ENCODE data around the gene MPV17L.
"Not testable (repeated sequence)": the region's sequence is repeated elsewhere in the genome, so short reads cannot be mapped to it uniquely, and the experiment has no call there.

DNA sequence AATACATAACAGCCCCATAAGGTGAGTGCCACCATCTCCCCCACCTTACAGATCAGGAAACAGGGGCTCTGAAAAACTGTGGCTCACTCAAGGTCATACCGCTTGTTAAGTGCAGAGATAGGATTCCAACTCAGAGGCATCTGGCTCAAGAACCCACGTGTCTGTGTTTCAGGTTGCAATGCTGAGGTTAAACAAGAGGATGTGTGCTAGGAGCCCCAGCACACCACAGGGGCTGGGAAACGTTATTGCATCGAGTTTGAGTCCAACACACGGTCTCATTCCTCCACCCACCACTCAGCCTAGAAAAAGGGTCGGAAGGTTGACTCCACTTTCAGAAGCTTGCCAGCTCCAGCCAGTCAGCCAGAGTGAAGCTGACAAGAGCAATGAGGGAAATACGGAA lies 46.8 kb upstream of the MPV17L start:
- not testable (repeated sequence) for TF ChIP-seq POLR2AphosphoS5, POLR2A (IDR thresholded peaks at IDR 0.05)

All from stomach (tissue), 4 donors.